ENCODE data around the gene ANKFN1.

The ANKFN1 gene

GRCh38 chr17:56257075-56257474 lies 103.8 kb downstream of the ANKFN1 start:
- no peak overlapping the region for H3K27ac ChIP-seq
- H2AFZ ChIP-seq (ENCODE audit: low read depth) = no peak overlapping the region
- H4K20me1 ChIP-seq (ENCODE audit: insufficient read depth) = no peaks in the 10 kb centered on the region
- H3K4me3 ChIP-seq (IDR thresholded peaks at IDR 0.05; ENCODE audit: insufficient read depth, low read depth, low read length) = no peak overlapping the region
- H3K79me2 ChIP-seq (ENCODE audit: insufficient read depth, low read depth) = no peaks in the 10 kb centered on the region
- H3K36me3 ChIP-seq (ENCODE audit: insufficient read depth) = no peaks in the 10 kb centered on the region
- no peak overlapping the region for H3K9ac ChIP-seq
- H3K27me3 ChIP-seq (ENCODE audit: insufficient read depth, low read depth) = no peaks in the 10 kb centered on the region
- no peak for TF ChIP-seq CTCF (conservative IDR thresholded peaks at IDR 0.05; ENCODE audit: low read depth, low read length)
- H3K4me2 ChIP-seq = no peak overlapping the region
- no peaks in the 10 kb centered on the region for H3K4me1 ChIP-seq (ENCODE audit: low read depth, poor library complexity, severe bottlenecking)

GRCh38 chr17:56260376-56261002 lies 107.2 kb downstream of the ANKFN1 start:
- H2AFZ ChIP-seq (ENCODE audit: low read depth) = no peak overlapping the region

GRCh38 chr17:56262803-56263202 lies 109.5 kb downstream of the ANKFN1 start:
- H3K9ac ChIP-seq = no peak overlapping the region
- H4K20me1 ChIP-seq (ENCODE audit: insufficient read depth) = no peaks in the 10 kb centered on the region
- H3K79me2 ChIP-seq (ENCODE audit: insufficient read depth, low read depth) = no peaks in the 10 kb centered on the region
- H3K27me3 ChIP-seq (ENCODE audit: insufficient read depth, low read depth) = no peaks in the 10 kb centered on the region
- H3K27ac ChIP-seq = no peak overlapping the region
- H3K4me3 ChIP-seq (IDR thresholded peaks at IDR 0.05; ENCODE audit: insufficient read depth, low read depth, low read length) = no peak overlapping the region
- H3K4me2 ChIP-seq = no peak overlapping the region
- H3K4me1 ChIP-seq (ENCODE audit: low read depth, poor library complexity, severe bottlenecking) = no peaks in the 10 kb centered on the region
- H3K36me3 ChIP-seq (ENCODE audit: insufficient read depth) = no peaks in the 10 kb centered on the region
- TF ChIP-seq CTCF (conservative IDR thresholded peaks at IDR 0.05; ENCODE audit: low read depth, low read length) = no peak
- no peak overlapping the region for H2AFZ ChIP-seq (ENCODE audit: low read depth)

More at GRCh38 chr17:56260376-56261002, 107.2 kb downstream of the ANKFN1 start:
- no peak for TF ChIP-seq CTCF (conservative IDR thresholded peaks at IDR 0.05; ENCODE audit: low read depth, low read length)
- no peaks in the 10 kb centered on the region for H3K36me3 ChIP-seq (ENCODE audit: insufficient read depth)
- no peaks in the 10 kb centered on the region for H3K27me3 ChIP-seq (ENCODE audit: insufficient read depth, low read depth)
- no peaks in the 10 kb centered on the region for H4K20me1 ChIP-seq (ENCODE audit: insufficient read depth)
- H3K9ac ChIP-seq = no peak overlapping the region
- no peaks in the 10 kb centered on the region for H3K79me2 ChIP-seq (ENCODE audit: insufficient read depth, low read depth)
- no peaks in the 10 kb centered on the region for H3K4me1 ChIP-seq (ENCODE audit: low read depth, poor library complexity, severe bottlenecking)
- no peak overlapping the region for H3K4me3 ChIP-seq (IDR thresholded peaks at IDR 0.05; ENCODE audit: insufficient read depth, low read depth, low read length)
- no peak overlapping the region for H3K4me2 ChIP-seq
- no peak overlapping the region for H3K27ac ChIP-seq

GRCh38 chr17:56269556-56270389 lies 116.5 kb downstream of the ANKFN1 start:
- H2AFZ ChIP-seq (ENCODE audit: low read depth) = no peak overlapping the region
- H3K27me3 ChIP-seq (ENCODE audit: insufficient read depth, low read depth) = no peaks in the 10 kb centered on the region
- no peak overlapping the region for H3K4me3 ChIP-seq (IDR thresholded peaks at IDR 0.05; ENCODE audit: insufficient read depth, low read depth, low read length)
- H3K9ac ChIP-seq = no peak overlapping the region
- H3K36me3 ChIP-seq (ENCODE audit: insufficient read depth) = no peaks in the 10 kb centered on the region
- H4K20me1 ChIP-seq (ENCODE audit: insufficient read depth) = no peaks in the 10 kb centered on the region
- H3K4me1 ChIP-seq (ENCODE audit: low read depth, poor library complexity, severe bottlenecking) = no peaks in the 10 kb centered on the region
- no peak overlapping the region for H3K4me2 ChIP-seq
- no peaks in the 10 kb centered on the region for H3K79me2 ChIP-seq (ENCODE audit: insufficient read depth, low read depth)
- TF ChIP-seq CTCF (conservative IDR thresholded peaks at IDR 0.05; ENCODE audit: low read depth, low read length) = no peak
- H3K27ac ChIP-seq = no peak overlapping the region

Data from KMS-11 (cell line).